ENCODE data around the gene CNOT8.

CNOT8 gene

DNA sequence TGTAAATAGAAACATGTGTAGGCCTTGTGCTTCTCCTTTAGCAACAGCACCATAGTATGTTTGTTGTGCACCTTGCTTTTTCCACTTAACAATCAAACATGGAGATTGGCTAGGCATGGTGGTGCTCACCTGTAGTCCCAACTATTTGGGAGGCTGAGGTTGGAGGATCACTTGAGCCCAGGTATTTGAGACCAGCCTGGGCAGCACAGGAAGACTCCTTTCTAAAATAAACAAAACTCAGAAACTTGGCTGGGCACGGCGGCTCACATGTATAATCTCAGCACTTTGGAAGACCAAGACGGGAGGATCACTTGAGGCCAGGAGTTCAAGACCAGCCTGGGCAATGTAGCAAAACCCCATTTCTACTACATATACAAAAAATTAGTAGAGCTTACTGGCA, 7.1 kb upstream of the CNOT8 start:
- no peaks in the 10 kb centered on the region for H3K27me3 ChIP-seq (ENCODE audit: control insufficient read depth, insufficient read depth, low read length)
- H3K4me3 ChIP-seq (ENCODE audit: low read depth, low read length) = no peak overlapping the region
- TF ChIP-seq, protein P1, sequence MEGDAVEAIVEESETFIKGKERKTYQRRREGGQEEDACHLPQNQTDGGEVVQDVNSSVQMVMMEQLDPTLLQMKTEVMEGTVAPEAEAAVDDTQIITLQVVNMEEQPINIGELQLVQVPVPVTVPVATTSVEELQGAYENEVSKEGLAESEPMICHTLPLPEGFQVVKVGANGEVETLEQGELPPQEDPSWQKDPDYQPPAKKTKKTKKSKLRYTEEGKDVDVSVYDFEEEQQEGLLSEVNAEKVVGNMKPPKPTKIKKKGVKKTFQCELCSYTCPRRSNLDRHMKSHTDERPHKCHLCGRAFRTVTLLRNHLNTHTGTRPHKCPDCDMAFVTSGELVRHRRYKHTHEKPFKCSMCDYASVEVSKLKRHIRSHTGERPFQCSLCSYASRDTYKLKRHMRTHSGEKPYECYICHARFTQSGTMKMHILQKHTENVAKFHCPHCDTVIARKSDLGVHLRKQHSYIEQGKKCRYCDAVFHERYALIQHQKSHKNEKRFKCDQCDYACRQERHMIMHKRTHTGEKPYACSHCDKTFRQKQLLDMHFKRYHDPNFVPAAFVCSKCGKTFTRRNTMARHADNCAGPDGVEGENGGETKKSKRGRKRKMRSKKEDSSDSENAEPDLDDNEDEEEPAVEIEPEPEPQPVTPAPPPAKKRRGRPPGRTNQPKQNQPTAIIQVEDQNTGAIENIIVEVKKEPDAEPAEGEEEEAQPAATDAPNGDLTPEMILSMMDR (IDR thresholded peaks at IDR 0.05) = no peak
- H3K79me2 ChIP-seq = peaks cover 26% of the 10 kb centered on the region
- no peaks in the 10 kb centered on the region for H3K9me3 ChIP-seq (ENCODE audit: control insufficient read depth, low read length)
- peak overlapping the region; percentile 87 for H3K27ac ChIP-seq
- H3K4me1 ChIP-seq = peaks cover 28% of the 10 kb centered on the region
- H2AFZ ChIP-seq = peak overlapping the region; percentile 68
- no peak overlapping the region for H3K9ac ChIP-seq
- H3K4me2 ChIP-seq (ENCODE audit: low read length) = peak overlapping the region; percentile 83
- H3K36me3 ChIP-seq (ENCODE audit: control insufficient read depth, insufficient read depth, low read length) = no peaks in the 10 kb centered on the region

DNA sequence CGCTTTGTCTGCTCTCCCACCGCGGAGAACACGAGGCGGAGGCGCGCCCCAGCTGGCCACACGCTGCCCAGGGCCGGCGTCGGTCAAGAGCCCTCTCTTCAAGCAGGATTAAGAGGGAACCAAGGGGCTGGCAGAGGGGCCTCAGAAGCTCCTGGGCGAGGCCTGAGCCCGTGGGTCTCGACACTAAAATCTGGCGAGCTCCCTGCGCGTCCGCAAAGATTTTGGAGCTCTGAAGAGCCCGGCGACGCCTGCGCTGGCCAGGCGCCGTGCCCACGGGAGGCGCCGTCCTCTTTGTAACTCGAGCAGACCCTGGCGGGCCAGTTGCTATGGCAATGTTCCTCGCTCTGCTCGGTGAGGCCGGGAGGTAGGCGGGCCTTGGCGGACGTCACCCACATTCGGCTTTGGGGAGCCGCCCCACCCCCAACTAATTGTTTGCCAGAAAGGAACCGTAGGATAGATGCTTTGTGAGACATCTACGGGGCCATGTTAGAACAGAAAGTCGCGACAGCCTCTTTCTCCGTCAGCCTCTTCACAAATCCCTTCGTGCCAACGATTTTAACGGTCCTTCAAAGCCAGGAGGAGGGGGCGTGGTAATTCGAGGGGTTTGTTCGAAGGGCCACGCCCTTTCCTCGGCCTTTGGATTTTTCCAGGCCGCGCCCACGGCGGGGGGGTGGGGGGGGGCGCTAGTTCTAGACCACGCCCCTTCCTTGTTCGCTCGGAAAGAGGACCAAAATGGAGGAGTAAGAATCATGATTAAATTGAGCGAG, 714 bp upstream of the CNOT8 start:
- TF ChIP-seq, protein P1 (IDR thresholded peaks at IDR 0.05) = peak; percentile 39
- H3K4me3 ChIP-seq (ENCODE audit: low read depth, low read length) = peak overlapping the region; percentile 92
- peaks cover 10% of the 10 kb centered on the region for H3K4me1 ChIP-seq
- peak overlapping the region; percentile 83 for H2AFZ ChIP-seq
- H3K36me3 ChIP-seq (ENCODE audit: control insufficient read depth, insufficient read depth, low read length) = no peaks in the 10 kb centered on the region
- H3K9me3 ChIP-seq (ENCODE audit: control insufficient read depth, low read length) = no peaks in the 10 kb centered on the region
- peaks cover 25% of the 10 kb centered on the region for H3K79me2 ChIP-seq
- peak overlapping the region; percentile 94 for H3K27ac ChIP-seq
- H3K27me3 ChIP-seq (ENCODE audit: control insufficient read depth, insufficient read depth, low read length) = no peaks in the 10 kb centered on the region
- peak overlapping the region; percentile 40 for H3K9ac ChIP-seq
- peak overlapping the region; percentile 78 for H3K4me2 ChIP-seq (ENCODE audit: low read length)

DNA sequence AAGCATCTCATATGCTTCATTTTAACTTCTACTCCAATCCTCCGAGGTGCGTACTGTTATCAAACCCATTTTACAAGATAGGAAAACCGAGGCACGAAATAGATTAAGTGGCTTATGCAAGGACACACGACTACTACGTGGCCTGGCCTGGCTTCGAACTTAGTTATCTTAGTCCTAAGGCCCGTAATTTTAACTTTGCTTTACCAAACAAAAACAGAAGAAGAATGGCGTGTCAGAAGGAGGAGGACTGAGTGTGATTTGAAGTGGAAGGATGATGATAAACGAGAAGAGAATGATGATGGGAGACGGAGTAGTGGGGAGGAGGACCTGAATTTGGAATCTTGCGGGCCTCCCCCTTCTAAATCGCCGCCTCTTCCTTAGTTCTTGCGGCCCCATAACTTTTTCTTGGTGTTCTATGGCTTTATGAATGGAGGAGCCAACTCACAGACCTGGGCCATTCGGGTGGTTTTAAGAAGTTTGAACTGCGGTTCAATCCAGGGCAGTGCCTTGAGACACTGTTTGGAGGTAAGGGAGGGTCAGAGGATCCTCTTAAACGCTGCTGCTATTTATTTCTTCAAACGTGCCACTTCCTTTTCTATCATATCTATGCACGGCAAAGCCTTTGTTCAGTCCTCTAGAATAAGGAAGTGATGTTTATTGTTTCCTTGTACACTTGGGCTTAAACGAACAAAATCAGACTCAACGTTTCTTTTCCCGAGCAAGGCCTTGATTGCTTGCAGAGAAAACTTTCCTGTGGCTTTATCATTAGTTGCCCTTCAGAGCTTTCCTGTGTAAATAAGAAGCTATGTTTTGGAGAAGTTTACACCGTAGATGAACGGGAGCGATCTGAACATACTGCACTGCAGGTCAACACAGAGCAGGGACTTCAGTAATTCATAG, 795 bp downstream of the CNOT8 start:
- Histone ChIP-seq H3K9me3 (ENCODE audit: control insufficient read depth, low read length) (no peaks in the 10 kb centered on the region), H2AFZ (peak overlapping the region; percentile 83), H3K4me2 (ENCODE audit: low read length) (peak overlapping the region; percentile 78), H3K36me3 (ENCODE audit: control insufficient read depth, insufficient read depth, low read length) (no peaks in the 10 kb centered on the region), H3K27me3 (ENCODE audit: control insufficient read depth, insufficient read depth, low read length) (no peaks in the 10 kb centered on the region), H3K4me1 (peaks cover 10% of the 10 kb centered on the region), H3K27ac (peak overlapping the region; percentile 94), H3K4me3 (ENCODE audit: low read depth, low read length) (peak overlapping the region; percentile 92), H3K9ac (peak overlapping the region; percentile 40), H3K79me2 (peaks cover 31% of the 10 kb centered on the region)
- TF ChIP-seq, protein P1 (IDR thresholded peaks at IDR 0.05) = no peak

DNA sequence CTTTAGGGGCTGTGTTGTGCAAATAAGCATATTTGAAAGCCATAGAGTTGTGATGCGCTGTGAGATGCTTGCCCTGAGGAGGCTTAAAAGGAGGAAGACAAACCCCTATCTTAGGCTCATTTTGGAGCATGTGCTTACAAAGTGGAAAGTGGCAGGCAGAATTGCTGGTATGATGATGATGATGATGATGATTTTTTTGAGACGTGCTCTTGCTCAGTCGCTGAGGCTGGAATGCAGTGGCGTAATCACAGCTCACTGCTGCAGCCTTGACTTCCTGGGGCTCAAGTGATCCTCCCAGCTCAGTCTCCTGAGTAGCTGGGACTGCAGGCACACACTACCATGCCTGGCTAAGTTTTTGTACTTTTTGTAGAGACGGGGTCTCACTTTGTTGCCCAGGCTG, 1.7 kb downstream of the CNOT8 start:
- peaks cover 10% of the 10 kb centered on the region for H3K4me1 ChIP-seq
- H3K4me2 ChIP-seq (ENCODE audit: low read length) = peak overlapping the region; percentile 78
- H2AFZ ChIP-seq = no peak overlapping the region
- no peaks in the 10 kb centered on the region for H3K36me3 ChIP-seq (ENCODE audit: control insufficient read depth, insufficient read depth, low read length)
- no peak overlapping the region for H3K9ac ChIP-seq
- peak overlapping the region; percentile 94 for H3K27ac ChIP-seq
- peaks cover 34% of the 10 kb centered on the region for H3K79me2 ChIP-seq
- H3K4me3 ChIP-seq (ENCODE audit: low read depth, low read length) = peak overlapping the region; percentile 92
- no peaks in the 10 kb centered on the region for H3K9me3 ChIP-seq (ENCODE audit: control insufficient read depth, low read length)
- TF ChIP-seq, protein P1 (IDR thresholded peaks at IDR 0.05) = no peak
- H3K27me3 ChIP-seq (ENCODE audit: control insufficient read depth, insufficient read depth, low read length) = no peaks in the 10 kb centered on the region

Measured in parathyroid adenoma (tissue), 2 donors.